GM19468 (cell line): ENCODE data around the gene GRAP2.

ENCODE experiments used
- ATAC-seq: cut with Tn5 transposase; IDR thresholded peaks from one replicate; pipeline ENCODE4 v1.9.1; 2021; ENCODE audit warnings: mild to moderate bottlenecking, moderate library complexity, moderate number of reproducible peaks; ENCODE audit not compliant: unreplicated experiment; ENCODE audit errors: extremely low read depth

Gene GRAP2

DNA sequence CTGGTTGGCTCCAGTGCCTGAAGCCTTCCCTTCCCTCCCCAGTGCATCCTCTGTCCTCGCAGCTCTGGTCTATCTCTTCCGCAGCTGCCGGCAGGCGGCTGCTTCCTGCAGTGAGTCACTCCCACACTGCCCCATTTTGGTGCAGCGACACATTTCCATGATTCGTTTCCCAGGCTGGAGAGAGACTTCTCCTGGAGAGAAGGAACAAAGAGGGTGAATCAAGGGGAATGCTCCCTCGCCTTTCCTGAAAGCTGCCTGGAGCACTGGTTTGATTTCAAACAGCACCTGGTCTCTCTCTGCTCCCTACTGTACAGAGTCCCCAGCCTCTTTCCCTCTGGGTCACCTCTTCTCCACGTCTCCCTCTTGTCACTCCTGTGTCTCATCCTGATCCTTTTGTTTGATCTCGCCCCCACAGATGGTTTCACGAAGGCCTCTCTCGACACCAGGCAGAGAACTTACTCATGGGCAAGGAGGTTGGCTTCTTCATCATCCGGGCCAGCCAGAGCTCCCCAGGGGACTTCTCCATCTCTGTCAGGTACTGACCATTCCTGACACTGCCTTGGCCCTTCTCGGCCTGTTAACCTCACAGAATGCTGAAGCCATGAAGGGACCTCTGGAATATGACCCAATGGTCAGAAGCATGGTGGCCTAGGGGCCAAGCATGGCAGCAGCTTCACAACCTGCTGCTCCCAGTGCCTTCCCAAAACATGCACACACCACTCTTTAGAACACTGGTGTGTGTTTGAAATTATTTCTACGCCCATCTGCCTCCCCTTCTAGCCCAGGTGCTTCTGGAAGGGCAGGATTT lies 59.0 kb downstream of the GRAP2 start, which contains the start of gene TMA7B:
Gene TMA7B, plus strand, starts transcription at position 758 of the 808 bp plus-strand sequence. CDS start 3,978 bp downstream, outside the sequence.
- no peak for ATAC-seq

DNA sequence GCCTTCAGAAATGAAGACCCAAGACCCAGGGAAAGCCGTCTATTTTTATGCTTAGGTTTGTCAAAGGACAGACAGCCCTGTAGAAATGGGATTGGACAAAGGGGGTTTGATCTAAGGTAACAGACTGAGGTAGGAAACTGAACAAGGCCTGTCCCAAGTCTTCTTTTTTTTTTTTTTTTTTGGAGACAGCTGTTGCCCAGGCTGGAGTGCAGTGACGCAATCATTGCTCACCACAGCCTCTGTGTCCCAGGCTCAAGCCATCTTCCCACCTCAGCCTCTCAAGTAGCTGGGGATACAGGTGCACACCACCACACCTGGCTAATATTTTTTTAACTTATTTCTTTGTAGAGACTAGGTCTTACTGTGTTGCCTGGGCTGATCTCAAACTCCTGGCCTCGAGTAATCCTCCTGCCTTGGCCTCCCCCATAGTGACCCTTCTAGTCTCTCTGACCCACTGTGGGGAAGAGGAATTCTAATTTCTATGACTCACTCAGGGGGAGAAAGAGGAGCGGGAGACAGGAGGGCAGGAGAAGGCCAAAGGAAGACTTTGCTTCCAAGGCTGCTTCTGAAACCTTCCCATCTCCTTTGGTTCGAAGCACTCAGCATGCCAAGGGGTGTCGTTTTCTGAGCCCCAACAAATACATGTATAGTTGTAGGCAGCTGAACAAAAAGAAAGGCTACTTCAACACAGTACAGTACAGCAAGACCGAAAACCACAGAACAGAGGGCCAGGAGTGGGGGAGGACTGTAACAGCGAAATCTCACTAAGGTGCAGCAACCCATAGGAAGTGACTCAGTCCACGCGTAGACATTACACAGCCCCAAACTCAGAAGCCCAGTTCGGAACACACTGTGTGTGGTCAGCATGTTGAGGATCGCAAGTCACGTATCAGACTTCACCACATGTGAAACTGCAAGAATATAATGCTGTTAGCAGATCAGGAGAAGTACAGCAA lies 60.2 kb downstream of the GRAP2 start:
- peak; percentile 38 for ATAC-seq

DNA sequence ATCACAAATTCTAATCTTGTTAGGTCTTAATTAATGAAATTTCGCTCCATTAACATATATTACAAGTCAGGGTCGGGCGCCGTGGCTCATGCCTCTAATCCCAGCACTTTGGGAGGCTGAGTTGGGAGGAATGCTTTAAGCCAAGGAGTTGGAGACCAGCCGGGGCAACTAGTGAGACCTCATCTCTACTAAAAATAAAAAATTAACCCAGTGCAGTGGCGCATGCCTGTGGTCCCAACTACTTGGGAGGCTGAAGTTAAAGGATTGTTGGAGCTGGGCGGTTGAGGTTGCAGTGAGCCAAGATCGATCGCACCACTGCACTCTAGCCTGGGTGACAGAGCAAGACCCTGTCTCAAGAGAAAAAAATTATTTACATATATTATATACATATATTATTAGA lies 61.2 kb downstream of the GRAP2 start:
- ATAC-seq: no peak

DNA sequence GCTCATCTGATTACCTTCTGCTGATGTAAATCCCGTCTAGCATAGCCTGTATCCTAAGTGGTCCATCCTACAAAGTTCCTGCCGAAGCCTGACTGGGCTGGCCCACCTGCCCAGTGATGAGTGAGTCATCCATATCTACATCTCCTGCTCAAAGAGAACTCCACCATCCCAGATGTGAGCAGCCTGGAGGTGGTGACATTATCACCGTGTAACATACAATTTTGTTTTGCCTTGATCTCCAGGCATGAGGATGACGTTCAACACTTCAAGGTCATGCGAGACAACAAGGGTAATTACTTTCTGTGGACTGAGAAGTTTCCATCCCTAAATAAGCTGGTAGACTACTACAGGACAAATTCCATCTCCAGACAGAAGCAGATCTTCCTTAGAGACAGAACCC lies 64.9 kb downstream of the GRAP2 start:
- ATAC-seq: no peak

DNA sequence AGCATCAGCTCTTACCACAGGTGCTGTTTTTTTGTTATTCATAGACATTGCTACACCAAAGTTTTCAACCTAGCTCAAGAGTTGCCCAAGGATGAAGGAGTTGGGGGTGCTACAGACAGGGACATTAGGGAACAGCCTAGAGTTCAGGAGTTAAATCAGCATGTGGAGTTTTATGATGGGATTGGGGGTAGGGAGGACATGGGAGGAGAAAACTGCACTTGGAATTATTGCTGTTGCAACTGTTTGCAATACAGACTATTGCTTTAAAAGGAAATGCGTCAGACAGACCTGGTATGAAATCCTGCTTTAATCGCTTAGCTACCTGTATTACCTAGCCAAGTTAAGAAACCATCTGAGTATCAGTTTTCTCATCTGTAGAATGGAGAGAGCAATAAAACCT lies 65.6 kb downstream of the GRAP2 start:
- no peak for ATAC-seq

DNA sequence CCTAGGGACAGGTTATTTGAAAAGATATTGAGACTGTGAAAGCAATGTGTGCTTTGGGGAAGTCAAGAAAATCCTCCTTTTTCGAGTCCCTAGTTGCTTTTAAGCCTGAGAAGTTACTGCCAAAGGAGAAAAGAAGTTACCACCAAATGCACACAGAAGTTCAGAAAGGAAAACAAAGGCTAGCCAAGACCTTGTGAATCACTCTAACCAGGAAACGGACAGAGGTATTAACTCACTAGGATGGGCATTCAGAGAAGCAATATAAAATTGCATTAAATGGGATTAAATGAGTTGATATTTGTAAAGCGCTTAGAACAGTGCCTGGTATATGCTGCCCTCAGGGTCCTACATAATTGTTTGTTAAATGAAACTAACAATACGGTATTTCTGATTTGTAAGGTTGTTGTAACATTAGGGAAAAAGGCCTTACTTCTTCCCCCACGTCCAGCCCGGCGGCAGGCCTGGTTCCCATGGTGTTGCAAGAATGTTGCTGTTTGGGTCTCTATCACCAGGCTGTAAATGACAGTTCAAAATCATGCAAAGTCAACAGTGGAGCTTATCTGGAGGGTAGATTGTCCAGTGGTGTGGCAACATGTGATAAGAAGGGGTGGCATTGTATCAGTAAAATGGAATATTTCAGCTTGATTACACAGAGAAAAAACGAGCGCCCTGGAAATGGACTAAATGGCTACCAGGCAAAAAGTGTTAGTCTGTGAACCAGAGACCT lies 66.4 kb downstream of the GRAP2 start:
- ATAC-seq: no peak

DNA sequence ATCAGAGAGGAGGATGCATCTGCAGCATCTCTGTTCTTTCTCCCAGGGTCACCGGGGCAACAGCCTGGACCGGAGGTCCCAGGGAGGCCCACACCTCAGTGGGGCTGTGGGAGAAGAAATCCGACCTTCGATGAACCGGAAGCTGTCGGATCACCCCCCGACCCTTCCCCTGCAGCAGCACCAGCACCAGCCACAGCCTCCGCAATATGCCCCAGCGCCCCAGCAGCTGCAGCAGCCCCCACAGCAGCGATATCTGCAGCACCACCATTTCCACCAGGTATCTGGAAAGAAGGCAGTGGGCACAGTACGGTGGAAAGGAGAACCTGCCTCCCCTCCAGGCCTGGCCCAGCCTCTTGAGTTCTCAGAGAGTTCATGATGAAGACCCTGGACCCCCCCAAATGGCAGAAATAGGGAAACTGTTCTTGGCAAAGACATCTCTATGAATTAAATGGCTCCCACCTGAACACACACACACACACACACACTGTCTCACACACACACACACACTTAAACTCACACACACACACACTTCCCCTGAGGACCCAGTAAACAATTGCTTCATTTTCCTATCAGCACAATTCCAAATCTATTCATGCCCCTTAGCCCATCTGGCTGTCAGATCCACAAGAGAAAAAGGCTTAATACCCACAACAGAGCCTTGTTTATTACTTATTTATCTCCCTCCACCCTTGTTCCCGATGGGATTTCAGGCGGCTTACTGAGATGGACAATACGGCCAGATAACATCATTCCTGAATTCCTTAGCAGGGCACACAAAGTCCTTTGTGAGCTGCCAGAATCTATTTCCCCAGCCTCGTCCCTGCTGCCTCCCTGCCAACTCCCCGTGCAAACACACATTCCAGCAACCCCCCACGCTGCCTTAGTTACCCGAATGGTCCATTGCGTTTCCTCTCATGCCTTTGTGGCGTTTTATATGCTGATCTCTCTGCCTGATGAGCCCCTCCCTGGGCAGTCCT lies 67.4 kb downstream of the GRAP2 start:
- no peak for ATAC-seq

DNA sequence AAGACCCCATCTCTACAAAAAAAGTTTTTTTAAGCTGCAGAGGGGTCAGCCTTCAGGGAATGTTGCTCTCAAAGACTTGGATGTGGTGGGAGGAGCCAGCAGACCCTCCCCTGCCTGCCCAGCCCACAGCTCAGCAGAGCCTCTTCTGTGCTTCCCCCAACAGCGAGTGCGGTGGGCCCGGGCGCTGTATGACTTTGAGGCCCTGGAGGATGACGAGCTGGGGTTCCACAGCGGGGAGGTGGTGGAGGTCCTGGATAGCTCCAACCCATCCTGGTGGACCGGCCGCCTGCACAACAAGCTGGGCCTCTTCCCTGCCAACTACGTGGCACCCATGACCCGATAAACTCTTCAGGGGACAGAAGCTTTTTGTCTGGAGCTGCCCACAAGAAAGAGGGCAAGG lies 69.9 kb downstream of the GRAP2 start:
- no peak for ATAC-seq

DNA sequence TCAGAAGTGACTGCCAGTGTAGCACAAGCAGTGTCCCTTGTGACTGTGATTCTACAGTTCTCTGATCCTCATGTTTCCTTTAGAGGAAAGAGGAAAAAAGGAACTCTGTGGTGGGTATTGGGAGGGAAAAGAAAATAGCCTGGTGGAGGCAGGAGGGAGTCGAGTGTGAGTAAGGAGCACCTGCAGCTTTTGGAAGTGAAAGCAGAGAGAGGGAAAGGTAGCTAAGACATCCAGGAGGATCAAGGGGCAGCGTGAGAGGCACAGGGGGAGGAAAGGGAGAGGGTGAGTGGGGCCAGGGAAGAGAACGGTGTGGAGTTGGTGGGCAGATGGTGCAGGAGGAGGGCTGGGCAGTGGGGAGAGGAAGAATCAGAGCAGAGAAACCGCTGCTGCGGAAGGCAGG lies 71.8 kb downstream of the GRAP2 start:
- ATAC-seq: no peak

DNA sequence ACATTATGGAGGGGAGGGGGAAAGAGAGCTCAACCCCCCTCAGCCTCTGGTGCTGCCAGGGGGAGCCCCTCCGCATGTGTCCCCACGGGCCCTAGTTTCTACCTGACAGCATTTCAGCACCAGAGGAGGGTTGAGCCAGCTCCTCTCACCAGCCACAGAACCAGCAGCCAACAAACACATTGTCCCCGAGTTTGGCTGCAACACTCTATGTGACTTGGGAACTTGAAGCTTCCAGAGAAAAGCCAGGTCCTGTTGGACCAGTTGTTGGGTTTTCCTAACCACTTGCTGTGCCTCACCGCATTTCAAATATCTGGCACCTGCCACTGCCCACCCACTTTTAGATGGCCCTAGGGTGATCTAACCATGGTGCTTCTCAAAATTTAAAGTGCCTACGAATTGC lies 72.8 kb downstream of the GRAP2 start:
- no peak for ATAC-seq

DNA sequence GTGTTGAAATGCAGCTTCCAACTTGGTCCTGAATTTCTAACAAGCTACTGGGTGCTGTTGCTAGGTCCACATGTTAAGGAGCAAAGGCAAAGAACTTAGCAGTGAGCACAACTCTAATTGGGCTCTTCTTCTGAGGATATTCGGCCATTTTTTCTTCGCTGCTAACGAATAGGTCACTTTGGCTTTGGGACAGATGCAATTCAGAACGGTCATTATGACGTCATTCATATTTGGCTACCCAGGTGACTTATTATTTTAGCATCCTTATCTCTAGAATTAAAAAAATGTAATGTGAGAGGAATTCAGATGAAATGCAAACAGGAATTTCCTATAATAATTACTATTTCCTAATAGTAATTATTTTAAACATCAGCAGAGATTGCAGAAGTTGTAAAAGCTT lies 73.2 kb downstream of the GRAP2 start:
- no peak for ATAC-seq

DNA sequence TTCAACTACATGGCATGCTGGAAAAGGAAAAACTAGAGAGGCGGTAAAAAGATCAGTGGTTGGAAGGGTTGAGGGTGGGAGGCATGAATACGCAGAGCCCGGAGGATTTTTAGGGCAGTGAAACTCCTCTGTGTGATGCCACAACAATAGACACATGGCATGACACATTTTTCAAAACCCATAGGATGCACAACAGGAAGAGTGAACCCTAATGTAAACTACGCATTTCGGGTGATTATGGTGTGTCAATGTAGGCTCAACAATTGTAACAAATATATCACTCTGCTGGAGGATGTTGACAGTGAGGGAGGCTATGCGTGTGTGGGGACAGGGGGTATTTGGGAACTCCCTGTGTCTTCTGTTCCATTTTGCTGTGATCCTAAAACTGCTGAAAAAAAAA lies 78.2 kb downstream of the GRAP2 start:
- ATAC-seq: no peak

DNA sequence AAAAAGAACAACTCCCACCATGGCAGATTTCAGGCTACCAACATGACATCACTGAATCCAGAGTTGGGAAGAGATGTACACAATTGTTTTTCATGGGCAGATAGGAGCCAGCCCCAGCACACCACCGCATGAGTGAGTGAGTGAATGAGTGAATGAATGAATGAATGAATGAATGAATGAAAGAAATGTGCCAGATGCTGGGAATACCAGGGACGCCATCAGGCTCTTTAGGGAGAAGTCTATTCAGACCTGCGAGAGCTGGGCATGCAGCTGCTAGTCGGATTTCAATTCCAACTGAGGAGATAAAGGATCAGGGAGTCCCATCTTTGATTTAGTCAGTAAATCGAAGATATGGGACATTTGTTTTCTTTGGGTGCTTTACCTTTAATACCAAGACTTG lies 78.6 kb downstream of the GRAP2 start:
- no peak for ATAC-seq

DNA sequence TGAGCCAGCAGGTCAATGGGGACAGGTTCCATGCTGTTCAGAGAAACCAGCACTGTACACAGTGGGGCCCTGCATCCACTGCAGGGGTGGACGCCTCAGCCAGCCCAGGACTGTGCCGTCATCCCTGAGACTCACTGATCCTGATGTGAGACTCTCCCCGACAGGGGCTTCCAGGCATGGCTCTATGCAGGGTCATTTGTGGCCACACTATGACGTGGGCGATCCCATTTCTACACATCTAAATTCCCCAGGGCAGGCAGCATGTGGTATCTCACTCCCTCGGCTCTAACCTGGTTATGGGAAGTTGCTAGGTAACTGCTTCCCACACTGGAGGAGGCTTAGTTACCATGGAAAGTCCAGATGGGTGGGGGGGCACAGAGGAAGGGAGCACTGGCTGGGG lies 79.7 kb downstream of the GRAP2 start:
- no peak for ATAC-seq

DNA sequence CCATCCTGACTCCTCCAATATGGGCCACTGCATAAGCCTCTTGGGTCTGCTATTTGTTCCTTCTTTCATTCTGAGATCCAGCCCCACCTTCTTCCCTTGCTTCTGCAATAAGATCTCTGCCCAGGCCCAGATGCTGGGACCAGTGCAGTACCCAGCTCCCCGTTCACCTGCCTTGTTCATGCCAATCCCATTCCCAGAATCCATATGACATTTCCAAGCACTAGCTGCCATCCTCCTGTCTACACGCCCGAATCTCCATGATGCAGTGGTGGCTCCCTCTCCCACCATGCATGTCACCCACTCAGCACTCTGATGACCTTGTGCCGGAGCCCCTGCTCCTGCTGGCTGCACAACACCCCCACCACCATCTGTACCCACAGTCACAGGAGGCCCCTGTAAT lies 82.5 kb downstream of the GRAP2 start:
- no peak for ATAC-seq

DNA sequence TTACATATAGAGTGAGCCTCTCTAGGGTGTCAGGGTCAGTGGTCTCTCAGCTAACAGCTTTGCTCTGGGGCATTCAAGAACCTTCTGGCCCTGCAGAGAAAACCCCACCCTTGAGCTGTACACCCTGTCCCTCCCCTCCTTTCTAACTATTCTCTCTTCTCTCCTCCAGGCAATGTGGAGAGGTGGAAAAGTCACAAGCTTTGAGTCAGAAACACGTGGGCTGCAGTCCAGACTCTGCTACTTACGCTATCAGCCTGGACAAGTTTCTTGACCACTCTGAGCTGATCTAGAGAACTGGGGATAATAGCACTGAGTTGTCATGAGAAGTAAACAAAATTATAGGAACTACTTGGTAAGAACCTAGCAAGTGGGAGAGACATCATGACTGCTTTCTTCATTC lies 83.1 kb downstream of the GRAP2 start:
- no peak for ATAC-seq

DNA sequence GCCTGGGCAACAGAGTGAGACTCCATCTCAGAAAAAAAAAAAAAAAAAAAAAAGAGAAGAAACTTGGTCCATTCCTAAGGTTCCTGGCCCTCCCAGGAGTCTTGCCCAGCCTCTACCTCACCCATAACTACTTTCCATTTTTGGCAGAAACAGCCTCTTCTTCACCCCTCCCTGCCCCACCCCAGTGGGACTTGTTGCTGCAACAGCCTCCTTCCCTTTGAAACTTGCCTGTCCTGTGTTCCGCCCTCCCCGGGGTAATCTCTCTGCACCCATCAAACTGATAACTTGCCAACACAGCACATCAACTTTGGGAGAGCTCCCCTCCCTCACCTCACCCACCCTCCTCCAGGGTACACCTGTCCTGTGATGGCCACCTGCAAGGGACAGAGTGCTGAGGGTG lies 83.9 kb downstream of the GRAP2 start:
- ATAC-seq: no peak

DNA sequence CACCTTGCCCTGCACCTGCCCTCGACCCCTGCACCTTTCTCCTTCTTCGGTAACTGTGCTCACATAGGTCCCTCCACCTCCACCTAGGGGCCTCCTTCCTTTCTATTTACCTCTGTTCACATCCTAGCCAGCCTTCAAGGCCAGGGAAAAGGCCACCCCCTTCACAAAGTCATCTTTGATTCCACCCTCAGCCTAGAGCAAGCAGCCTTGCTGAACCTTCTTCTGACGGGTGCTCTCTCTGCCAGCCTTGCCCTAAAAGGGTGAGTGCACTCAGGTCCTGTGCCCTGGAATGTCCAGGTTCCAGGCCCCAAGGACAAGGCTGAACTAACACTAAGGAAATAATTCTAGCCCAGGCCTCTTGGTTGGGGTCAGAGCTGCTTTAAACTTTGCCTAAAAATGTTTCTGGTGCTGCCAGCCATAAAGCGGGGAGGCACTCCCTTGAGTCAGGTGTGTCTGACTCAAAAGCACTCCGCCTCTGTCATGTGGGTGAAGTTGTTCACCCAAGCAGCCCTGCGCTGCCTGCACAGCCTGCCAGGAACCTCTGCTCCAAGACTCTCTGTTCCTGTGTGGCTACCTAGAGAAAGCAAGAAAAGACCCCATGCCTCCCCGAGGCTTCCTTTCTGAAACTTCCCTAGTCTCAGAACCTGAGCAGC lies 84.6 kb downstream of the GRAP2 start:
- ATAC-seq: no peak
